Neuronal stem cell (in vitro differentiated cells): ENCODE results near the gene KCNH2.
A peak's percentile ranks its signal among the peaks of the same experiment; 100 is the strongest.

Source experiments
- DNase-seq: peaks from one replicate; pipeline ENCODE4 v3.0.0-alpha.2; 2013; ENCODE audit warnings: low spot score
- H2AFZ ChIP-seq: one replicate; pipeline ENCODE4 v1.6.1; 2013; ENCODE audit warnings: mild to moderate bottlenecking, low read length, inconsistent platforms
- H2AK5ac ChIP-seq: 2 replicates; pipeline ENCODE4 v1.6.1; 2013; ENCODE audit warnings: low read depth, mild to moderate bottlenecking, inconsistent platforms, low read length, moderate library complexity, mixed read lengths
- H2BK120ac ChIP-seq: 2 replicates; pipeline ENCODE4 v1.6.1; 2013; ENCODE audit warnings: low read depth, mild to moderate bottlenecking, inconsistent platforms, low read length, moderate library complexity, mixed read lengths
- H2BK12ac ChIP-seq: one replicate; pipeline ENCODE4 v1.6.1; 2013; ENCODE audit warnings: low read length, inconsistent platforms
- H2BK15ac ChIP-seq: 2 replicates; pipeline ENCODE4 v1.6.1; 2013; ENCODE audit warnings: mild to moderate bottlenecking, low read length, inconsistent platforms, mixed read lengths
- H2BK5ac ChIP-seq: one replicate; pipeline ENCODE4 v1.6.1; 2013; ENCODE audit warnings: inconsistent platforms, mild to moderate bottlenecking, low read length, moderate library complexity
- H3K14ac ChIP-seq: one replicate; pipeline ENCODE4 v1.6.1; 2013; ENCODE audit warnings: low read length, inconsistent platforms
- H3K18ac ChIP-seq: 2 replicates; pipeline ENCODE4 v1.6.1; 2013; ENCODE audit warnings: low read length, inconsistent platforms
- H3K23ac ChIP-seq: 2 replicates; pipeline ENCODE4 v1.6.1; 2013; ENCODE audit warnings: low read depth, mild to moderate bottlenecking, mixed read lengths, low read length, inconsistent platforms; ENCODE audit not compliant: poor library complexity
- H3K27ac ChIP-seq: replicated peaks from 3 replicates; pipeline ENCODE4 v1.5.1; 2013; ENCODE audit warnings: low read length, inconsistent platforms
- H3K27me3 ChIP-seq, 3 experiments: 2 replicates each; pipeline ENCODE4 v1.6.1; 2013; ENCODE audit warnings: low read length in 3 of 3, mild to moderate bottlenecking in 2 of 3, inconsistent platforms in 1 of 3, low read depth in 1 of 3, mixed read lengths in 1 of 3, moderate library complexity in 1 of 3; ENCODE audit not compliant: control insufficient read depth in 3 of 3, insufficient read depth in 3 of 3
- H3K36me3 ChIP-seq, 2 donors: replicated peaks in 1 of 2; 2 replicates each; pipeline ENCODE4 v1.6.1; 2013; ENCODE audit warnings: low read length in 2 of 2; ENCODE audit not compliant: control insufficient read depth in 2 of 2, insufficient read depth in 2 of 2
- H3K4ac ChIP-seq: 2 replicates; pipeline ENCODE4 v1.6.1; 2013; ENCODE audit warnings: inconsistent platforms, mild to moderate bottlenecking, low read length, moderate library complexity
- H3K4me1 ChIP-seq, 2 donors: 1 replicate in 1 of 2; 2 replicates in 1 of 2; pipeline ENCODE4 v1.6.1; 2013; ENCODE audit warnings: low read length in 2 of 2, low read depth in 1 of 2; ENCODE audit not compliant: control insufficient read depth in 2 of 2, insufficient read depth in 1 of 2
- H3K4me2 ChIP-seq: one replicate; pipeline ENCODE4 v1.6.1; 2013; ENCODE audit warnings: mild to moderate bottlenecking, low read length, inconsistent platforms; ENCODE audit not compliant: insufficient read depth, poor library complexity, severe bottlenecking
- H3K4me3 ChIP-seq, 2 donors: 2 replicates each; pipeline ENCODE4 v1.5.1; 2013; ENCODE audit warnings: low read length in 2 of 2, mild to moderate bottlenecking in 2 of 2, inconsistent platforms in 1 of 2, moderate library complexity in 1 of 2
- H3K79me1 ChIP-seq: one replicate; pipeline ENCODE4 v1.6.1; 2013; ENCODE audit warnings: low read depth, mild to moderate bottlenecking, inconsistent platforms, low read length, moderate library complexity
- H3K9ac ChIP-seq: one replicate; pipeline ENCODE4 v1.6.1; 2013; ENCODE audit warnings: mild to moderate bottlenecking, low read depth, low read length, inconsistent platforms; ENCODE audit not compliant: poor library complexity
- H3K9me3 ChIP-seq, 2 donors: replicated peaks in 1 of 2; 2 replicates each; pipeline versions ENCODE3 to v1.6.1; 2013; ENCODE audit warnings: low read length in 2 of 2, mild to moderate bottlenecking in 2 of 2, inconsistent platforms in 1 of 2, low read depth in 1 of 2, mixed read lengths in 1 of 2, moderate library complexity in 1 of 2; ENCODE audit not compliant: control insufficient read depth in 2 of 2, insufficient read depth in 1 of 2
- H4K8ac ChIP-seq: one replicate; pipeline ENCODE4 v1.6.1; 2013; ENCODE audit warnings: low read depth, mild to moderate bottlenecking, inconsistent platforms, low read length, moderate library complexity
- H4K91ac ChIP-seq: one replicate; pipeline ENCODE4 v1.6.1; 2013; ENCODE audit warnings: low read length, low read depth, mild to moderate bottlenecking, inconsistent platforms; ENCODE audit not compliant: poor library complexity
- WGBS, 2 donors: extraction: QIAGEN DNeasy Blood & Tissue Kit; methylation state at CpG; one replicate each; pipeline ENCODE4 v1.1.7; 2013; ENCODE audit warnings: missing lambda C conversion rate in 2 of 2, mixed read lengths in 1 of 2; ENCODE audit not compliant: insufficient read length in 2 of 2, insufficient replicate concordance in 1 of 2; ENCODE audit errors: extremely low coverage in 2 of 2; 5-methylcytosine and 5-hydroxymethylcytosine counted together

KCNH2 gene

GRCh38 chr7:150950496-150951180, 27.5 kb downstream of the KCNH2 start:
- WGBS, 2 donors = no CpG with 5 or more reads among the region's 27 CpGs
- Histone ChIP-seq H3K4me1 (peaks cover 21 to 33% of the 10 kb centered on the region in 2 donors), H3K14ac (no peak overlapping the region)

GRCh38 chr7:150949971-150950491, 28.1 kb downstream of the KCNH2 start:
- H4K8ac ChIP-seq = no peak overlapping the region
- no peak overlapping the region for H3K4me2 ChIP-seq
- no peak overlapping the region for H3K9ac ChIP-seq
- H3K27ac ChIP-seq = no peak overlapping the region
- WGBS, 2 donors = no CpG with 5 or more reads among the region's 16 CpGs
- no peak overlapping the region for H3K4me3 ChIP-seq
- H2BK5ac ChIP-seq = peak overlapping the region; percentile 39
- H3K18ac ChIP-seq = no peak overlapping the region
- H2AFZ ChIP-seq = peak overlapping the region; percentile 23
- H2BK15ac ChIP-seq = peak overlapping the region; percentile 39
- peaks cover 0 to 6% (median 0%) of the 10 kb centered on the region in 3 experiments for H3K27me3 ChIP-seq
- H3K9me3 ChIP-seq = no peaks in the 10 kb centered on the region
- H2AK5ac ChIP-seq = no peak overlapping the region
- H4K91ac ChIP-seq = no peak overlapping the region
- no peak for DNase-seq
- H3K4ac ChIP-seq = no peak overlapping the region
- no peak overlapping the region for H3K14ac ChIP-seq
- H3K79me1 ChIP-seq = peaks cover 4% of the 10 kb centered on the region
- no peak overlapping the region for H2BK12ac ChIP-seq
- H2BK120ac ChIP-seq = no peak overlapping the region
- H3K4me1 ChIP-seq = peaks cover 27 to 29% of the 10 kb centered on the region in 2 donors
- no peaks in the 10 kb centered on the region for H3K36me3 ChIP-seq
- H3K23ac ChIP-seq = peak overlapping the region; percentile 58

More at GRCh38 chr7:150950496-150951180, 27.5 kb downstream of the KCNH2 start:
- Histone ChIP-seq H3K9me3 (no peaks in the 10 kb centered on the region), H3K27me3 (peaks cover 0 to 6% (median 0%) of the 10 kb centered on the region in 3 experiments), H2BK12ac (no peak overlapping the region), H4K91ac (no peak overlapping the region), H3K18ac (no peak overlapping the region), H3K4ac (no peak overlapping the region), H3K4me3 (peak overlapping the region in 1 of 2 donors; percentile 40), H3K23ac (peak overlapping the region; percentile 58), H2BK5ac (no peak overlapping the region), H3K9ac (no peak overlapping the region), H3K79me1 (peaks cover 6% of the 10 kb centered on the region), H2AK5ac (peak overlapping the region; percentile 90), H2BK120ac (no peak overlapping the region), H3K36me3 (no peaks in the 10 kb centered on the region), H3K27ac (no peak overlapping the region), H2BK15ac (no peak overlapping the region), H4K8ac (no peak overlapping the region), H2AFZ (no peak overlapping the region), H3K4me2 (no peak overlapping the region)
- DNase-seq = no peak

- H3K27me3 ChIP-seq = peaks cover 0 to 6% (median 0%) of the 10 kb centered on the region in 3 experiments
- no peak overlapping the region for H4K91ac ChIP-seq
- H3K4me2 ChIP-seq = no peak overlapping the region
- no peak overlapping the region for H2BK120ac ChIP-seq
- H3K4ac ChIP-seq = no peak overlapping the region
- H2BK12ac ChIP-seq = no peak overlapping the region
- H2AFZ ChIP-seq = peak overlapping the region; percentile 23
- DNase-seq = no peak
- H3K79me1 ChIP-seq = peaks cover 2% of the 10 kb centered on the region
- no CpG with 5 or more reads among the region's 4 CpGs for WGBS, 2 donors
- H2BK15ac ChIP-seq = no peak overlapping the region
- peak overlapping the region; percentile 76 for H3K18ac ChIP-seq
- peak overlapping the region; percentile 58 for H3K23ac ChIP-seq
- peak overlapping the region; percentile 39 for H2BK5ac ChIP-seq
- H2AK5ac ChIP-seq = no peak overlapping the region
- no peak overlapping the region for H3K4me3 ChIP-seq
- no peak overlapping the region for H3K9ac ChIP-seq
- H3K9me3 ChIP-seq = no peaks in the 10 kb centered on the region
- H3K36me3 ChIP-seq = no peaks in the 10 kb centered on the region
- H3K14ac ChIP-seq = no peak overlapping the region
- H3K4me1 ChIP-seq = peaks cover 24 to 29% of the 10 kb centered on the region in 2 donors
- no peak overlapping the region for H4K8ac ChIP-seq
- no peak overlapping the region for H3K27ac ChIP-seq
These were observed 28.6 kb downstream of the KCNH2 start for GRCh38 chr7:150949564-150949963.

GRCh38 chr7:150948791-150949251, 29.3 kb downstream of the KCNH2 start:
- Histone ChIP-seq H3K9me3 (no peaks in the 10 kb centered on the region), H3K18ac (peak overlapping the region; percentile 87), H3K27me3 (peaks cover 0 to 6% (median 0%) of the 10 kb centered on the region in 3 experiments), H3K4me3 (no peak overlapping the region), H3K9ac (peak overlapping the region; percentile 44), H3K4ac (peak overlapping the region; percentile 37), H3K4me1 (peaks cover 22 to 29% of the 10 kb centered on the region in 2 donors), H2BK120ac (peak overlapping the region; percentile 96), H3K4me2 (no peak overlapping the region), H4K91ac (no peak overlapping the region), H2BK5ac (no peak overlapping the region), H3K79me1 (peaks cover 2% of the 10 kb centered on the region), H3K23ac (no peak overlapping the region), H2BK15ac (peak overlapping the region; percentile 94), H2AFZ (no peak overlapping the region), H3K27ac (no peak overlapping the region), H3K14ac (peak overlapping the region; percentile 71), H3K36me3 (no peaks in the 10 kb centered on the region), H4K8ac (no peak overlapping the region), H2AK5ac (peak overlapping the region; percentile 92), H2BK12ac (peak overlapping the region; percentile 73)
- no peak for DNase-seq
- no CpG with 5 or more reads among the region's 15 CpGs for WGBS, 2 donors
